ACC112 (cell line): ENCODE measurements around the gene CLEC10A.

Experiments used
- H2AFZ ChIP-seq: fragments of 200-600 bp; sonication (generic); one replicate; pipeline ENCODE4 v1.6.0; 2017; ENCODE audit warnings: antibody characterized with exemption, low read length; ENCODE audit not compliant: unreplicated experiment
- H3K27ac ChIP-seq: fragments of 200-600 bp; sonication (generic); 2 replicates; pipeline ENCODE4 v1.5.1; 2014; ENCODE audit warnings: low read depth, mild to moderate bottlenecking, antibody characterized with exemption, low read length, moderate library complexity
- H3K27me3 ChIP-seq: fragments of 200-600 bp; sonication (generic); 2 replicates; pipeline ENCODE4 v1.6.1; 2014; ENCODE audit warnings: mild to moderate bottlenecking, antibody characterized with exemption, low read length, moderate library complexity, mixed read lengths; ENCODE audit not compliant: insufficient read depth
- H3K36me3 ChIP-seq: fragments of 200-600 bp; sonication (generic); 2 replicates; pipeline ENCODE4 v1.6.1; 2016; ENCODE audit warnings: mild to moderate bottlenecking, antibody characterized with exemption, low read length, moderate library complexity, mixed read lengths; ENCODE audit not compliant: insufficient read depth
- H3K4me1 ChIP-seq: fragments of 200-600 bp; sonication (generic); one replicate; pipeline ENCODE4 v1.6.1; 2016; ENCODE audit warnings: low read length, mixed read lengths; ENCODE audit not compliant: insufficient read depth, unreplicated experiment, control insufficient read depth
- H3K4me3 ChIP-seq: fragments of 200-600 bp; sonication (generic); 2 replicates; pipeline ENCODE4 v1.5.1; 2014; ENCODE audit warnings: mild to moderate bottlenecking, low read depth, low read length
- H3K79me2 ChIP-seq: fragments of 200-600 bp; sonication (generic); one replicate; pipeline ENCODE4 v1.6.0; 2016; ENCODE audit warnings: low read length; ENCODE audit not compliant: control insufficient read depth, unreplicated experiment, insufficient read depth

Gene CLEC10A

DNA sequence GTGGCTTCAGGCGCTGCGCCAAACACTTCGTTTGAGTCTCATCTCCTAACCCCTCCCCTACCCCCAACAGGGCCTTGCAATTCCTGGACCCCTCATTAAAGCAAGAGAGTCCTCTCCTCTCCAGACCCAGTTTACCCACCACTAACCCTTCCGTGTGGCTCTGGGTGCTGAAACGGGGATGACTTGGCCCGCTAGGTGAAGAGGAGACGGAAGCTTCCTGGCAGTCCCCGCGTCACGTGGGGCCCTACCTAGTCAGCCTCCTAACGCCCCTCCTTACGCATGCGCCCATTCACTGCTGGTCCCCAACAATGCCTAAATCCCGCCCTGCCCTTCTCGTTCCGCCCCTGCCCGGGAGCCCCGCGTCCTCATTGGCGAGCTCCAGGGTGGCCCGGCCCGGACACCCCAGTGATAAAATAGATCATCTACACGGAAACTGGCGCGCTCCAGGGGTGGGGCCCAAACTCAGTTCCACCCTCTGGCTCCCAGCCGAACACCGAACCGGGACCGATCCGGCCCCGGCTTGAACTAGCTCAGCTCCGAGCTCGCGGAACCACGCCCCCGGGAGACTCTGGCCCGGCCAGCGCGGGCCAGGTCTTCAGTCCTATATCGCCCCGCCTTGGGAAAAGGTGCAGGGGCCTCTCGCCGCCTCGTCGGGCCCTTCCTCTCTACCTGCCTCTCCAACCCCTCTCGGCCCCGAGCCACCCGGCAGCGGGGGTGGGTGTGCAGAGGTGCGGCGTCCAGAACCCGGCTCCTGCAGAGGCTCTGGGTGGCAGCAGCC is 44.3 kb downstream of the CLEC10A start, which contains the start of gene SLC16A13:
Gene SLC16A13, plus strand, starts transcription at position 425 of the 778 bp plus-strand sequence. CDS start 368 bp downstream, outside the sequence.
- H3K4me3 ChIP-seq, result peak within 1 kb of the TSS; percentile 86
- peak within 1 kb of the TSS; percentile 71 for H3K27ac ChIP-seq
- no peaks in the 10 kb centered on the region for H3K27me3 ChIP-seq
- no peaks in the 10 kb centered on the region for H3K36me3 ChIP-seq
- H2AFZ ChIP-seq, result peak within 1 kb of the TSS; percentile 90
- peaks cover 5% of the 10 kb centered on the region for H3K4me1 ChIP-seq
- H3K79me2 ChIP-seq, result peaks cover 4% of the 10 kb centered on the region

DNA sequence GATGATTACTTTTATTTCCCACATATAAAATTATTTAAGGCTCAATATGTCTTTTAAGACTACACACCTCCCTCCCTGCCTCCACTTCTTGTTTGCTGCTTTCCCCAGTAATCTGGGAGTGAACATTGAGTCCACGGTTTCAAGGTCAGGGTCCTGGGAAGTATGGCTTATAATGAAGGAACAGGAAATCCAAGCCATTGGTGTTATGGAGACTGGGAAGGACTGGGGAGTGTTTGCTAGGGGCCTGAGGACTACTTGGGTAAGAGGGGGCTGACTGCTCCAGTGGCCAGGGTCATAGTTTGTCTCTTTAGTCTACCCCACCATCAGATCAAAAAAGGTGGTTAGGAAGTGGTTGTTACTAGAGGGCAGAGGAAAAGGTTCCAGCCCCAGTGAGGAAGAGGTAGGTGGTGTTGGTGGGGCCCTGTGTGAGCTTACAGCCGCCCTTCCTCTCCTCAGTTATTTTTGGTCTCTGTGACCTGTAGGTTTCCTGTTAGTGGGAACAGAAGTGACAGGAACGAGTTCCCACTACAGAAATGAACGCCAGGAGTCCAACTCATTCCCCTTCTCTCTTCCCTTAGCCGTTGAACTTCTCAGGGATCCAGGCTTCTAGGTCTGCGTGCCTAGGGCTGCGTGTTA is 45.0 kb downstream of the CLEC10A start:
- H3K27ac ChIP-seq, result peak overlapping the region; percentile 71
- peaks cover 4% of the 10 kb centered on the region for H3K79me2 ChIP-seq
- H3K4me3 ChIP-seq, result peak overlapping the region; percentile 86
- peak overlapping the region; percentile 90 for H2AFZ ChIP-seq
- peaks cover 5% of the 10 kb centered on the region for H3K4me1 ChIP-seq
- no peaks in the 10 kb centered on the region for H3K36me3 ChIP-seq
- H3K27me3 ChIP-seq, result no peaks in the 10 kb centered on the region

DNA sequence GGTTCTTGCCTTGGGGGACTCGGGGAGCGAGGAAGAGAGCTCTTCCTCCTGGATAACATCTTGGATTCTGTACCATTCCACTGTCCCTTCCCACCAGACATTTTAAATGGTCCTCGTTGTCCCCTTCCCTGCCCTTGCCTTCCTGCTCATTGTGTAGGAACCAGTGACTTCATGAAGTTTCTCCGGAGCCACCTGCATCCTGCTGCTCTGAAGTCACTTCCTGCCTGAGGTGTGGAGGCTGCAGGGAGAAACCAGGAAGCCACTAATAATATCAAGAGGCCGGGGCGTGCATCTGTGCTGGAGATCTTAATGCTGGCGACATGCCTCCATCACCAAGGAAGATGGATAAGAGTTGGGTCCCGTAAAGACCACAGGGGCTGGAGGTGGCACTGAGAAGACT is 50.4 kb downstream of the CLEC10A start:
- Histone ChIP-seq H3K79me2 (no peaks in the 10 kb centered on the region), H2AFZ (no peak overlapping the region), H3K36me3 (no peaks in the 10 kb centered on the region), H3K27me3 (no peaks in the 10 kb centered on the region), H3K27ac (no peak overlapping the region), H3K4me1 (no peaks in the 10 kb centered on the region), H3K4me3 (no peak overlapping the region)

DNA sequence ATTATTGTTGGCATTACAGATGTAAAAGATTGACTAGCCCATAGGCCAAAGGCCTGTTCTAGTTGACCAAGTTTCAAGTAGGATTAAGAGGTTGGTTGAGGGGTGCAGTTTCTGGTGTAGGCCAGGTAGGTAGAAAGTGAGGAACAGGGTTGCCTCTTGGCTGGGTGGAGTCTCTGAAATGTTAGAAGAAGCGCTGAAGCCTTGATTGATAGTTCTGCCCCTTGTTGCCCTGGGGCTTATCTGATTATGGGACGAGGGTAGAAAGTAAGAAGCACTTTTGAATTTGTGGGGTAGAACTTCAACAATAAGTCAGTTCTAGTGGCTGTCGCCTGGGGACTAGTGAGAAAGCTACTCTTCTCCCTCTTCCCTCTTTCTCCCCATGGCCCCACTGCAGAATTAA is 51.0 kb downstream of the CLEC10A start:
- Histone ChIP-seq H3K36me3 (no peaks in the 10 kb centered on the region), H3K27me3 (no peaks in the 10 kb centered on the region), H3K79me2 (no peaks in the 10 kb centered on the region), H3K4me1 (no peaks in the 10 kb centered on the region), H2AFZ (no peak overlapping the region), H3K4me3 (no peak overlapping the region), H3K27ac (no peak overlapping the region)

DNA sequence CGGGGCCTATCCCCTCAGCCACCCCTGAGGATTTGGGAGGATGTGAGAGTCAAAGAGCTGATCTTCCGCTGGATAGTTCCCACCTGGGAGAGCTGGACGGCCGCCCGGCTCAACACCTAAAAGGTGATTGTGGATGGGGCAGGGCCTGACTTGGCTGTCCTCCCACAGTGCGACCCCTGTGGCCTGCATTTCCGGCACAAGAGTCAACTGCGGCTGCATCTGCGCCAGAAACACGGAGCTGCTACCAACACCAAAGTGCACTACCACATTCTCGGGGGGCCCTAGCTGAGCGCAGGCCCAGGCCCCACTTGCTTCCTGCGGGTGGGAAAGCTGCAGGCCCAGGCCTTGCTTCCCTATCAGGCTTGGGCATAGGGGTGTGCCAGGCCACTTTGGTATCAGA is 52.7 kb downstream of the CLEC10A start:
- H3K79me2 ChIP-seq, result no peaks in the 10 kb centered on the region
- H3K27me3 ChIP-seq, result peaks cover 13% of the 10 kb centered on the region
- H3K4me1 ChIP-seq, result no peaks in the 10 kb centered on the region
- no peak overlapping the region for H2AFZ ChIP-seq
- H3K4me3 ChIP-seq, result no peak overlapping the region
- no peaks in the 10 kb centered on the region for H3K36me3 ChIP-seq
- H3K27ac ChIP-seq, result no peak overlapping the region

DNA sequence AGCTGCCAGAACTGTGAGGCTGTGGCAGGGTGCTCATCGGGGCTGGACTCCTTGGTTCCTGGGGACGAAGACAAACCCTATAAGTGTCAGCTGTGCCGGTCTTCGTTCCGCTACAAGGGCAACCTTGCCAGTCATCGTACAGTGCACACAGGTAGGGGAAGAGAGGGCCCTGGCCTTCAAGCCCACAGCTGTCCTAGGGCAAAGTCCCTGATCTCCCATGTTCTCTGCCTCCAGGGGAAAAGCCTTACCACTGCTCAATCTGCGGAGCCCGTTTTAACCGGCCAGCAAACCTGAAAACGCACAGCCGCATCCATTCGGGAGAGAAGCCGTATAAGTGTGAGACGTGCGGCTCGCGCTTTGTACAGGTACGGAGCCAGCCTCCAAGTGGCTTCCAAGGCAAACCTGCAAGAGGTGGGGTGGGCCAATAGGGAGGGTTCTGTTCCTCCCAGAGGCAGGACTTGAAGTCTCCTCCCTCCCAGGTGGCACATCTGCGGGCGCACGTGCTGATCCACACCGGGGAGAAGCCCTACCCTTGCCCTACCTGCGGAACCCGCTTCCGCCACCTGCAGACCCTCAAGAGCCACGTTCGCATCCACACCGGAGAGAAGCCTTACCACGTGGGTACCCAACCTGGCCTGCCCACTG is 53.5 kb downstream of the CLEC10A start:
- Histone ChIP-seq H3K27ac (no peak overlapping the region), H3K27me3 (peaks cover 13% of the 10 kb centered on the region), H3K36me3 (no peaks in the 10 kb centered on the region)

DNA sequence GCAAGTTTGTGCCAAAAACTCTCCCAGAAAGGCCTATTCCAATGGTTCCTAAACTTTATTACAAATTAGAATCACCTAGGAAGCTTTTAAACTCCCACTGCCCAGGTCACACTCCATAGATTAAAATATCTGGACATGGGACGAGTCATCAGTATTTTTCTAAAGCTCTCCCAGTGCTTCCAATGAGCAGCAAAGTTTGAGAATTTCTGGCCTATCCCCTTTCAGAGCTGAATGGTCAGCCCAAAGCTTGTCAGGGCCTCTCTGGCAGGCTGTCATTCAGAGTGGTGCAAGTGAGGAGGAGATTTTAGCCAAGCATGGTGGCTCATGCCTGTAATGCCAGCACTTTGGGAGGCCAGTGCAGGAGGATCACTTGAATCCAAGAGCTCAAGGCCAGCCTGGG is 54.8 kb downstream of the CLEC10A start:
- peaks cover 2% of the 10 kb centered on the region for H3K4me1 ChIP-seq
- H2AFZ ChIP-seq, result no peak overlapping the region

More for the DNA sequence above, 53.5 kb downstream of the CLEC10A start:
- no peak overlapping the region for H3K4me3 ChIP-seq
- H3K4me1 ChIP-seq, result no peaks in the 10 kb centered on the region
- H3K79me2 ChIP-seq, result no peaks in the 10 kb centered on the region
- H2AFZ ChIP-seq, result no peak overlapping the region

More for the DNA sequence above, 54.8 kb downstream of the CLEC10A start:
- Histone ChIP-seq H3K36me3 (no peaks in the 10 kb centered on the region), H3K27ac (no peak overlapping the region), H3K79me2 (no peaks in the 10 kb centered on the region), H3K27me3 (peaks cover 13% of the 10 kb centered on the region), H3K4me3 (no peak overlapping the region)
